GM12878 (cell line): ENCODE results near the gene RPS5. TPM values are rescaled to one million over a fixed set of nuclear protein-coding genes. Genes with fewer than 3 reads are reported as not detected.

ENCODE experiments used
- ATAC-seq: fragments of 200-7000 bp; cut with Tn5 transposase; 3 replicates; pipeline ENCODE4 v1.9.1; 2020; ENCODE audit warnings: mild to moderate bottlenecking, moderate library complexity
- BruUV-seq: library from RNA; stranded (reverse); fragments of 400-500 nt; replicated peaks from 2 replicates; lab custom pipeline; 2021; lab: Mats Ljungman, UMichigan
- CTCF ChIA-PET: fragments of 300-600 bp; sonication (Branson Sonifier 250); formaldehyde crosslinking; extraction: SDS; loops from one replicate; lab custom pipeline; 2021; ENCODE audit warnings: inconsistent platforms; lab: Yijun Ruan, JAX
- POLR2A ChIA-PET: fragments of 350-600 bp; formaldehyde crosslinking; extraction: SDS; loops from one replicate; lab custom pipeline; 2021; ENCODE audit warnings: inconsistent platforms; lab: Charles Lee
- RAD21 ChIA-PET: fragments of 300-600 bp; sonication (Branson Sonifier 250); formaldehyde crosslinking; loops from one replicate; lab custom pipeline; 2023; ENCODE audit warnings: antibody characterized with exemption; ENCODE audit not compliant: unreplicated experiment; lab: Charles Lee
- SMC1A ChIA-PET: fragments of 300-600 bp; sonication (Branson Sonifier 250); formaldehyde crosslinking; loops from one replicate; lab custom pipeline; 2023; ENCODE audit not compliant: unreplicated experiment, uncharacterized antibody; lab: Charles Lee
- DNase-seq: peaks from one replicate; pipeline ENCODE4 v3.0.0-alpha.2; 2011; ENCODE audit warnings: low read depth, low spot score
- FAIRE-seq: peaks from 3 replicates; lab custom pipeline; 2011; peaks lifted over from hg19 to GRCh38; lab: Jason Lieb, UNC
- H2AFZ ChIP-seq: 2 replicates; pipeline ENCODE4 v1.6.0; 2011; ENCODE audit warnings: low read depth, low read length, control low read depth; ENCODE audit not compliant: control insufficient read depth
- H3K27ac ChIP-seq: 2 replicates; pipeline ENCODE4 v1.5.1; 2011; ENCODE audit warnings: control low read depth; ENCODE audit not compliant: control insufficient read depth, insufficient read depth
- H3K27me3 ChIP-seq, 2 experiments: replicated peaks in 1 of 2; 2 replicates each; pipeline versions ENCODE4 v1.6.0 to v1.6.1; 2011; ENCODE audit warnings: low read length in 1 of 2; ENCODE audit not compliant: control insufficient read depth in 2 of 2, insufficient read depth in 2 of 2
- H3K36me3 ChIP-seq, 2 experiments: 2 replicates each; pipeline ENCODE4 v1.5.1; 2011; ENCODE audit warnings: low read length in 1 of 2; ENCODE audit not compliant: control insufficient read depth in 2 of 2, insufficient read depth in 2 of 2
- H3K4me1 ChIP-seq: 2 replicates; pipeline ENCODE4 v1.6.1; 2011; ENCODE audit warnings: mild to moderate bottlenecking, low read length, moderate library complexity, mixed read lengths; ENCODE audit not compliant: control insufficient read depth, insufficient read depth
- H3K4me2 ChIP-seq: 2 replicates; pipeline ENCODE4 v1.6.0; 2011; ENCODE audit warnings: control low read depth; ENCODE audit not compliant: control insufficient read depth, insufficient read depth
- H3K4me3 ChIP-seq: fragments of 200-600 bp; sonication (generic); 2 replicates; pipeline ENCODE4 v1.5.1; 2016
- H3K79me2 ChIP-seq: 2 replicates; pipeline ENCODE4 v1.6.0; 2011; ENCODE audit warnings: low read length; ENCODE audit not compliant: control insufficient read depth, insufficient read depth
- H3K9ac ChIP-seq: 2 replicates; pipeline ENCODE4 v1.8.0; 2011; ENCODE audit warnings: low read length, control low read depth, mixed read lengths; ENCODE audit not compliant: control insufficient read depth, insufficient read depth
- H3K9me3 ChIP-seq: replicated peaks from 3 replicates; pipeline ENCODE4 v1.5.1; 2011; ENCODE audit warnings: mild to moderate bottlenecking, low read length; ENCODE audit not compliant: control insufficient read depth, insufficient read depth
- H4K20me1 ChIP-seq: 2 replicates; pipeline ENCODE4 v1.6.0; 2011; ENCODE audit not compliant: control insufficient read depth, insufficient read depth
- E4F1 ChIP-seq: fragments of 450-650 bp; IDR thresholded peaks from 2 replicates; pipeline ENCODE4 v1.6.1; 2018; ENCODE audit warnings: borderline replicate concordance, mild to moderate bottlenecking; ENCODE audit not compliant: partially characterized antibody
- HDAC6 ChIP-seq: fragments of 200-600 bp; sonication (generic); IDR thresholded peaks from one replicate; pipeline ENCODE4 v1.8.0; 2017; ENCODE audit warnings: antibody characterized with exemption; ENCODE audit not compliant: unreplicated experiment
- MTA2 ChIP-seq: fragments of 450-650 bp; IDR thresholded peaks from 2 replicates; pipeline ENCODE4 v1.6.1; 2016; ENCODE audit warnings: low read depth, mild to moderate bottlenecking, moderate library complexity
- NRF1 ChIP-seq: conservative IDR thresholded peaks from 2 replicates; pipeline ENCODE4 v1.6.1; 2011; ENCODE audit warnings: mild to moderate bottlenecking, low read depth, low read length, improper control_type of control experiment
- RAD21 ChIP-seq: IDR thresholded peaks from 2 replicates; pipeline ENCODE4 v1.6.1; 2011; ENCODE audit warnings: mild to moderate bottlenecking, low read depth, low read length, moderate library complexity; ENCODE audit not compliant: insufficient read depth
- RAD51 ChIP-seq: fragments of 450-650 bp; IDR thresholded peaks from 2 replicates; pipeline ENCODE4 v1.6.1; 2016; ENCODE audit warnings: moderate library complexity, mild to moderate bottlenecking, inconsistent platforms
- TCF7 ChIP-seq: IDR thresholded peaks from 2 replicates; pipeline ENCODE4 v1.6.1; 2014; ENCODE audit warnings: antibody characterized with exemption, borderline replicate concordance
- WGBS: methylation state at CpG from one replicate; pipeline ENCODE4 v1.1.6; 2016; ENCODE audit warnings: low lambda C conversion rate; ENCODE audit not compliant: insufficient replicate concordance, insufficient coverage; ENCODE audit errors: missing lambda C conversion rate; 5-methylcytosine and 5-hydroxymethylcytosine counted together
- in situ Hi-C: fragments of 300-500 bp; cut with MboI; formaldehyde crosslinking; loops from 9 replicates; pipeline ENCODE4 v1.14.3; 2018; ENCODE audit warnings: mixed read lengths
- intact Hi-C: fragments of 100-400 bp; cut with micrococcal nuclease; formaldehyde crosslinking; loops from one replicate; pipeline ENCODE4 v1.14.2; 2022; ENCODE audit not compliant: unreplicated experiment
- polyA plus RNA-seq, 11 experiments: library from polyadenylated mRNA; depleted of rRNA in 4 of 11; unstranded in 6 of 11; stranded (reverse) in 5 of 11; fragments of >200 nt; fragmentation: Nextera tagmentation in 4 of 11; fragmentation: Illumina TruSeq in 1 of 11; extraction: Ambion mirVana in 4 of 11; extraction: Trizol in 1 of 11; gene quantifications; 1 replicate in 1 of 11; 2 replicates in 10 of 11; pipeline versions ENCODE4 v1.2.1 to v1.2.3, GENCODE V29; 2011 to 2016; ENCODE audit warnings: inconsistent platforms in 2 of 11, missing spikeins in 2 of 11, low read depth in 1 of 11
- total RNA-seq, 4 experiments: library from RNA; depleted of rRNA in 3 of 4; stranded (reverse); fragments of >200 nt in 3 of 4; fragmentation: Illumina TruSeq in 1 of 4; extraction: Trizol in 1 of 4; gene quantifications; 2 replicates each; pipeline versions ENCODE4 v1.2.1 to v1.2.3, GENCODE V29; 2013 to 2021
- TF ChIP-seq, protein P1 (sequence below): fragments of 150-350 bp; IDR thresholded peaks from 2 replicates; pipeline ENCODE4 v1.6.1; 2016; ENCODE audit warnings: low read depth, low read length
- TF ChIP-seq, protein P2 (sequence below): fragments of 450-650 bp; IDR thresholded peaks from 2 replicates; pipeline ENCODE4 v1.6.1; 2017; ENCODE audit warnings: mild to moderate bottlenecking, moderate library complexity
- TF ChIP-seq, protein P3 (sequence below): fragments of 450-650 bp; IDR thresholded peaks from 2 replicates; pipeline ENCODE4 v1.6.1; 2017; ENCODE audit warnings: antibody characterized with exemption, mild to moderate bottlenecking, moderate library complexity

The RPS5 gene
- total and polyA plus RNA-seq, 10 of the 15 experiments (the other 5 are each of a cell fraction or from before 2014, with no cell fraction given) = 1,284 to 3,652 (median 1,922) TPM

DNA sequence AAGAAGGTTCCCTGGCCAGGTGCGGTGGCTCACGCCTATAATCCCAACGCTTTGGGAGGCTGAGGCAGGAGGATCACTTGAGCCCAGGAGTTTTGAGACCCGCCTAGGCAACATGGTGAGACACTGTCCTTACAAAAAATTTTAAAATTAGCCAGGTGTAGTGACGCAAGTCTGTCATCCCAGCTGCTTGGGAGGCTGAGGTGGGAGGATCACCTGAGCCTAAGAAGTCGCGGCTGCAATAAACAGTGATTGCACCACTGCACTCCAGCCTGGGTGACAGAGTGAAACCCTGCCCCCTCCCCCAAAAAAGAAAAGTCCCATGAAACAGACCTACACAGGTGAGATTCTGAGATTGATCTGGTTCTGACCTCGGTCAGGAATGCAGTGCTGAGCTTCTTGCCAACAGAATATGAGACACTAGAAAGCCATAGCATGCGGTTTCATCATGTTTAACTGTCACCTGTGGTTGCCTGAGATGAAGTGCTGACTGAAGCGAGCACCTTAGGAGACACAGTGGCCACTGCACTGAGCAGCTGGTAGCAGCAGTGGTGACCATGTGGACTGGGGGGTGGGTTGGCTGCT lies 31.8 kb upstream of the RPS5 start:
- H4K20me1 ChIP-seq = no peaks in the 10 kb centered on the region
- ATAC-seq (no peak), FAIRE-seq (no peak), DNase-seq (no peak)
- no peak overlapping the region for H3K4me2 ChIP-seq
- in situ Hi-C loops = no loop called here
- ChIA-PET SMC1A (no interaction called here), CTCF (interaction anchor here (0.5 kb wide), 1 partner anchor 70 kb away, joined by 3 read pairs; no protein-coding TSS in a partner anchor), RAD21 (interaction anchor here (0.9 kb wide), 1 partner anchor 134 kb away, joined by 3 read pairs; no protein-coding TSS in a partner anchor), POLR2A (no interaction called here)
- H3K9me3 ChIP-seq = peaks cover 2% of the 10 kb centered on the region; the same call in 1 of the 3 replicates
- no peak overlapping the region for H3K9ac ChIP-seq
- H3K27ac ChIP-seq = no peak overlapping the region
- no peaks in the 10 kb centered on the region for H3K79me2 ChIP-seq
- H3K36me3 ChIP-seq = no peaks in the 10 kb centered on the region
- H3K27me3 ChIP-seq = no peaks in the 10 kb centered on the region
- no peak overlapping the region for H3K4me3 ChIP-seq
- no peaks in the 10 kb centered on the region; the same call in none of the 2 replicates for H3K4me1 ChIP-seq
- TF ChIP-seq MTA2 (no peak), HDAC6 (no peak), TCF7 (no peak), RAD51 (no peak), NRF1 (no peak), RAD21 (no peak), E4F1 (no peak)
- TF ChIP-seq, protein P1, sequence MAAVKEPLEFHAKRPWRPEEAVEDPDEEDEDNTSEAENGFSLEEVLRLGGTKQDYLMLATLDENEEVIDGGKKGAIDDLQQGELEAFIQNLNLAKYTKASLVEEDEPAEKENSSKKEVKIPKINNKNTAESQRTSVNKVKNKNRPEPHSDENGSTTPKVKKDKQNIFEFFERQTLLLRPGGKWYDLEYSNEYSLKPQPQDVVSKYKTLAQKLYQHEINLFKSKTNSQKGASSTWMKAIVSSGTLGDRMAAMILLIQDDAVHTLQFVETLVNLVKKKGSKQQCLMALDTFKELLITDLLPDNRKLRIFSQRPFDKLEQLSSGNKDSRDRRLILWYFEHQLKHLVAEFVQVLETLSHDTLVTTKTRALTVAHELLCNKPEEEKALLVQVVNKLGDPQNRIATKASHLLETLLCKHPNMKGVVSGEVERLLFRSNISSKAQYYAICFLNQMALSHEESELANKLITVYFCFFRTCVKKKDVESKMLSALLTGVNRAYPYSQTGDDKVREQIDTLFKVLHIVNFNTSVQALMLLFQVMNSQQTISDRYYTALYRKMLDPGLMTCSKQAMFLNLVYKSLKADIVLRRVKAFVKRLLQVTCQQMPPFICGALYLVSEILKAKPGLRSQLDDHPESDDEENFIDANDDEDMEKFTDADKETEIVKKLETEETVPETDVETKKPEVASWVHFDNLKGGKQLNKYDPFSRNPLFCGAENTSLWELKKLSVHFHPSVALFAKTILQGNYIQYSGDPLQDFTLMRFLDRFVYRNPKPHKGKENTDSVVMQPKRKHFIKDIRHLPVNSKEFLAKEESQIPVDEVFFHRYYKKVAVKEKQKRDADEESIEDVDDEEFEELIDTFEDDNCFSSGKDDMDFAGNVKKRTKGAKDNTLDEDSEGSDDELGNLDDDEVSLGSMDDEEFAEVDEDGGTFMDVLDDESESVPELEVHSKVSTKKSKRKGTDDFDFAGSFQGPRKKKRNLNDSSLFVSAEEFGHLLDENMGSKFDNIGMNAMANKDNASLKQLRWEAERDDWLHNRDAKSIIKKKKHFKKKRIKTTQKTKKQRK = no peak
- TF ChIP-seq, protein P2, sequence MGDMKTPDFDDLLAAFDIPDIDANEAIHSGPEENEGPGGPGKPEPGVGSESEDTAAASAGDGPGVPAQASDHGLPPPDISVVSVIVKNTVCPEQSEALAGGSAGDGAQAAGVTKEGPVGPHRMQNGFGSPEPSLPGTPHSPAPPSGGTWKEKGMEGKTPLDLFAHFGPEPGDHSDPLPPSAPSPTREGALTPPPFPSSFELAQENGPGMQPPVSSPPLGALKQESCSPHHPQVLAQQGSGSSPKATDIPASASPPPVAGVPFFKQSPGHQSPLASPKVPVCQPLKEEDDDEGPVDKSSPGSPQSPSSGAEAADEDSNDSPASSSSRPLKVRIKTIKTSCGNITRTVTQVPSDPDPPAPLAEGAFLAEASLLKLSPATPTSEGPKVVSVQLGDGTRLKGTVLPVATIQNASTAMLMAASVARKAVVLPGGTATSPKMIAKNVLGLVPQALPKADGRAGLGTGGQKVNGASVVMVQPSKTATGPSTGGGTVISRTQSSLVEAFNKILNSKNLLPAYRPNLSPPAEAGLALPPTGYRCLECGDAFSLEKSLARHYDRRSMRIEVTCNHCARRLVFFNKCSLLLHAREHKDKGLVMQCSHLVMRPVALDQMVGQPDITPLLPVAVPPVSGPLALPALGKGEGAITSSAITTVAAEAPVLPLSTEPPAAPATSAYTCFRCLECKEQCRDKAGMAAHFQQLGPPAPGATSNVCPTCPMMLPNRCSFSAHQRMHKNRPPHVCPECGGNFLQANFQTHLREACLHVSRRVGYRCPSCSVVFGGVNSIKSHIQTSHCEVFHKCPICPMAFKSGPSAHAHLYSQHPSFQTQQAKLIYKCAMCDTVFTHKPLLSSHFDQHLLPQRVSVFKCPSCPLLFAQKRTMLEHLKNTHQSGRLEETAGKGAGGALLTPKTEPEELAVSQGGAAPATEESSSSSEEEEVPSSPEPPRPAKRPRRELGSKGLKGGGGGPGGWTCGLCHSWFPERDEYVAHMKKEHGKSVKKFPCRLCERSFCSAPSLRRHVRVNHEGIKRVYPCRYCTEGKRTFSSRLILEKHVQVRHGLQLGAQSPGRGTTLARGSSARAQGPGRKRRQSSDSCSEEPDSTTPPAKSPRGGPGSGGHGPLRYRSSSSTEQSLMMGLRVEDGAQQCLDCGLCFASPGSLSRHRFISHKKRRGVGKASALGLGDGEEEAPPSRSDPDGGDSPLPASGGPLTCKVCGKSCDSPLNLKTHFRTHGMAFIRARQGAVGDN = no peak
- TF ChIP-seq, protein P3, sequence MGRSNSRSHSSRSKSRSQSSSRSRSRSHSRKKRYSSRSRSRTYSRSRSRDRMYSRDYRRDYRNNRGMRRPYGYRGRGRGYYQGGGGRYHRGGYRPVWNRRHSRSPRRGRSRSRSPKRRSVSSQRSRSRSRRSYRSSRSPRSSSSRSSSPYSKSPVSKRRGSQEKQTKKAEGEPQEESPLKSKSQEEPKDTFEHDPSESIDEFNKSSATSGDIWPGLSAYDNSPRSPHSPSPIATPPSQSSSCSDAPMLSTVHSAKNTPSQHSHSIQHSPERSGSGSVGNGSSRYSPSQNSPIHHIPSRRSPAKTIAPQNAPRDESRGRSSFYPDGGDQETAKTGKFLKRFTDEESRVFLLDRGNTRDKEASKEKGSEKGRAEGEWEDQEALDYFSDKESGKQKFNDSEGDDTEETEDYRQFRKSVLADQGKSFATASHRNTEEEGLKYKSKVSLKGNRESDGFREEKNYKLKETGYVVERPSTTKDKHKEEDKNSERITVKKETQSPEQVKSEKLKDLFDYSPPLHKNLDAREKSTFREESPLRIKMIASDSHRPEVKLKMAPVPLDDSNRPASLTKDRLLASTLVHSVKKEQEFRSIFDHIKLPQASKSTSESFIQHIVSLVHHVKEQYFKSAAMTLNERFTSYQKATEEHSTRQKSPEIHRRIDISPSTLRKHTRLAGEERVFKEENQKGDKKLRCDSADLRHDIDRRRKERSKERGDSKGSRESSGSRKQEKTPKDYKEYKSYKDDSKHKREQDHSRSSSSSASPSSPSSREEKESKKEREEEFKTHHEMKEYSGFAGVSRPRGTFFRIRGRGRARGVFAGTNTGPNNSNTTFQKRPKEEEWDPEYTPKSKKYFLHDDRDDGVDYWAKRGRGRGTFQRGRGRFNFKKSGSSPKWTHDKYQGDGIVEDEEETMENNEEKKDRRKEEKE = no peak
- BruUV-seq = no TSS peak
- no peak overlapping the region for H2AFZ ChIP-seq
- intact Hi-C loops = no loop called here
- WGBS = 78% methylated on average over 10 of the region's 10 CpGs
